GM18502 (cell line): Measurements from ENCODE around the gene NPSR1.

Experiments
- ATAC-seq: cut with Tn5 transposase; IDR thresholded peaks from one replicate; pipeline ENCODE4 v1.9.1; 2021; ENCODE audit warnings: mild to moderate bottlenecking; ENCODE audit not compliant: unreplicated experiment, poor library complexity

Gene NPSR1

GRCh38 chr7:34718867-34719266 is 60.8 kb downstream of the NPSR1 start:
- peak; percentile 46 for ATAC-seq

GRCh38 chr7:34719636-34720035 is 61.6 kb downstream of the NPSR1 start:
- no peak for ATAC-seq

- no peak for ATAC-seq
Observed at GRCh38 chr7:34720289-34720688, 62.3 kb downstream of the NPSR1 start.

GRCh38 chr7:34723338-34723737 is 65.3 kb downstream of the NPSR1 start:
- ATAC-seq, result no peak

GRCh38 chr7:34723866-34724490 is 66.0 kb downstream of the NPSR1 start:
- ATAC-seq, result no peak

- no peak for ATAC-seq
Observed at GRCh38 chr7:34726221-34726620, 68.2 kb downstream of the NPSR1 start.

- no peak for ATAC-seq
Observed at GRCh38 chr7:34727464-34727995, 69.5 kb downstream of the NPSR1 start.

GRCh38 chr7:34728156-34728555 is 70.1 kb downstream of the NPSR1 start:
- no peak for ATAC-seq

- no peak for ATAC-seq
Observed at GRCh38 chr7:34734771-34735170, 76.8 kb downstream of the NPSR1 start.

GRCh38 chr7:34735526-34735925 is 77.5 kb downstream of the NPSR1 start:
- ATAC-seq, result no peak

- ATAC-seq, result no peak
Observed at GRCh38 chr7:34739651-34740300, 81.8 kb downstream of the NPSR1 start.

- ATAC-seq, result no peak
Observed at GRCh38 chr7:34740840-34741239, 82.8 kb downstream of the NPSR1 start.

- peak; percentile 45 for ATAC-seq
Observed at GRCh38 chr7:34747176-34747781, 89.3 kb downstream of the NPSR1 start.

GRCh38 chr7:34747867-34748727 is 90.1 kb downstream of the NPSR1 start:
- peak; percentile 46 for ATAC-seq

- no peak for ATAC-seq
Observed at GRCh38 chr7:34748728-34749089, 90.7 kb downstream of the NPSR1 start.

- ATAC-seq, result no peak
Observed at GRCh38 chr7:34749446-34749845, 91.4 kb downstream of the NPSR1 start.

GRCh38 chr7:34750209-34750608 is 92.2 kb downstream of the NPSR1 start:
- ATAC-seq, result no peak

- ATAC-seq, result no peak
Observed at GRCh38 chr7:34750636-34751035, 92.6 kb downstream of the NPSR1 start.

GRCh38 chr7:34751725-34752643 is 94.0 kb downstream of the NPSR1 start:
- ATAC-seq, result no peak

- ATAC-seq, result no peak
Observed at GRCh38 chr7:34752929-34753328, 94.9 kb downstream of the NPSR1 start.
